GM12873 (cell line): ENCODE results near the gene KIF3B.

Experiments used
- TF ChIP-seq, protein P1 (sequence below): IDR thresholded peaks from 2 replicates; pipeline ENCODE4 v1.5.1; 2012; ENCODE audit warnings: low read depth, mild to moderate bottlenecking, moderate library complexity, low read length, control low read depth; ENCODE audit not compliant: insufficient read depth; ENCODE audit errors: missing control alignments

The KIF3B gene

DNA sequence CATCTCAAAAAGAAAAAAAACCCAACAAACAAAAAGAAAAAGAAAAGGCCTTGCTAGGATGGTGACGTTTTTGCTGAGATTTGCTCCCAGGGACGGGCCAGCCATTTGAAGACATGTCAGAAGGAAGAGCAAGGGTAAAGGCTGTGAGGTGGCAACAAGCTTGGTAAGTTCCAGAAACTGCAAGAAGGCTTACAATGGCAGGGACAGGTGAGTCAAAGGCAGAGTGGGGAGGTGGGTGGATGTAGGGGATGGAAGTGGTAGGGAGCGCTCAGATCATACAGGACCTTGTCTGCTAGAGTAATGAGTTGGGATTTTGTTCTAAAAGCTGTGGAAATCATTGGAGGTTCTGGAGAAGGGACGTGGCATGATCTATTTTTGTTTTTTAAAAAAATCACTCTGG, 4.3 kb downstream of the KIF3B start:
- TF ChIP-seq, protein P1, sequence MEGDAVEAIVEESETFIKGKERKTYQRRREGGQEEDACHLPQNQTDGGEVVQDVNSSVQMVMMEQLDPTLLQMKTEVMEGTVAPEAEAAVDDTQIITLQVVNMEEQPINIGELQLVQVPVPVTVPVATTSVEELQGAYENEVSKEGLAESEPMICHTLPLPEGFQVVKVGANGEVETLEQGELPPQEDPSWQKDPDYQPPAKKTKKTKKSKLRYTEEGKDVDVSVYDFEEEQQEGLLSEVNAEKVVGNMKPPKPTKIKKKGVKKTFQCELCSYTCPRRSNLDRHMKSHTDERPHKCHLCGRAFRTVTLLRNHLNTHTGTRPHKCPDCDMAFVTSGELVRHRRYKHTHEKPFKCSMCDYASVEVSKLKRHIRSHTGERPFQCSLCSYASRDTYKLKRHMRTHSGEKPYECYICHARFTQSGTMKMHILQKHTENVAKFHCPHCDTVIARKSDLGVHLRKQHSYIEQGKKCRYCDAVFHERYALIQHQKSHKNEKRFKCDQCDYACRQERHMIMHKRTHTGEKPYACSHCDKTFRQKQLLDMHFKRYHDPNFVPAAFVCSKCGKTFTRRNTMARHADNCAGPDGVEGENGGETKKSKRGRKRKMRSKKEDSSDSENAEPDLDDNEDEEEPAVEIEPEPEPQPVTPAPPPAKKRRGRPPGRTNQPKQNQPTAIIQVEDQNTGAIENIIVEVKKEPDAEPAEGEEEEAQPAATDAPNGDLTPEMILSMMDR: no peak

GRCh38 chr20:32282461-32282860, 5.0 kb downstream of the KIF3B start:
- TF ChIP-seq, protein P1: no peak

DNA sequence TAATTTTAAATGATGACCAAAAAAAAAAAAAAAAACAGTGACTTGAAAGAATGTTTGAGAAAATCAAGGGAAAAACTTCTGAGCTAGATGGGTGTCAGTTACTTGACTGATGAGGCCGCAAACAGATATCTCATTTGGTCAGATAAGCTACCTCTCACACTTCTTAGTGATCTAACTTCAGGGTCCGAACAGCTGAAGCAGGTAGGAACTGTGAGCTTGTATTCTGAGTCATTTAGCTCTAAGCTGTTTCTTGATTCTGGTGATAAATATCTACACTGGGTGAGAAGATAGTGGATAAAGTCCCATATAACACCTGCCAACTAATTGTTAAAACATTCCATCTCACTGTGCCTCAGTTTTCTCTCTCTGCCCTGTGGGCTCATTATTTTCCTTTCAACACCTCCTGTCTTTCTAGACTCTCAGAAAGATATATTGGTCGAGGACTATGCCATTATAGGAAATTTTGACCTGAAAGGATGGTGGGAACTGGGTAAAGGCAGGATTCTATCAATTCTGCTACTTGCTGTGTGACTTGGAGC, 7.7 kb downstream of the KIF3B start:
- TF ChIP-seq, protein P1: no peak

- TF ChIP-seq, protein P1: no peak
Measured at GRCh38 chr20:32285621-32286371, 8.3 kb downstream of the KIF3B start.

DNA sequence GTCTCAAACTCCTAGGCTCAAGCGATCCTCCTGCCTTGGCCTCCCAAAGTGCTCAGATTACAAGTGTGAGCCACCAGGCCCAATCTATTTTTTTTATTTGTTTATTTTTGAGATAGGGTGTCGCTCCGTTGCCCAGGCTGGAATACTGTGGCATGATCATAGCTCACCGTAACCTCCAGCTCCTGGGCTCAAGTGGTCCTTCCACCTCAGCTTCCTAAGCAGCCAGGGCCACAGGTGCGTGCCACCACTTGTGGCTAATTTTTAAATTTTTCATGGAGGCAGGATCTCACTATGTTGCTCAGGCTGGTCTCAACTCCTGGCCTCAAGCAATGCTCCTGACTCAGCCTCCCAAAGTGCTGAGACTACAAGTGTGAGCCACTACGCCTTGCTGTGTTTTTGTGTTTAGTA, 9.8 kb downstream of the KIF3B start:
- TF ChIP-seq, protein P1: no peak

GRCh38 chr20:32288225-32288849, 10.9 kb downstream of the KIF3B start:
- TF ChIP-seq, protein P1: no peak

DNA sequence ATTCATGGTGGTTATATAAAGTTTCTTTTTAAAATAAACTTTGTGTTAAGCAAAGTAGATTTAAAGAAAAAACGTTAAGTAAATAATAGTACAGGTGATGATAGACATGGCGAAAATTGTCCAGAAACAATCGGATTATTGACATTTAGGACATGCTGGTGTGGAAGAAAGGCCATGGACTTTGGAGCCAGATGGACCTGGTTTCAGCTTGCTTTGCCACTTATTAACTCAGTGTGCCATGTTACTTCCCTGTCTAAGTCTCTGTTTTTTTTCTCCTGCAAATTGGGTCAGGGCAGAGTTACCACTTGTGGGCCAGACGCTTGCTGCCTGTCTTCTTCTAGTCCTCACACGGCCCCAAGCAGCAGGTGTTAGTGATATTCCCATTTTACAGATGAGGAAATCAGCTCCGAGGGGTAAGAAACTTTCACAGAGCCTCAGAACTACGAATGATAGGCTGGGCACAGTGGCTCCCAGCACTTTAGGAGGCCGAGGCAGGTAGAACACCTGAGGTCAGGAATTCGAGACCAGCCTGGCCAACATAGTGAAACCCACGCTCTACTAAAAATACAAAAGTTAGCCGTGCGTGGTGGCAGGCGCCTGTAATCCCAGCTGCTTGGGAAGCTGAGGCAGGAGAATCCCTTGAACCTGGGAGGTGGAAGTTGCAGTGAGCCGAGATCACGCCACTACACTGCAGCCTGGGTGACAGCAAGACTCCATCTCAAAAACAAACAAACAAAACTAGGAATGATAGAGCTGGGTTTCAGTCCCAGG, 12.4 kb downstream of the KIF3B start:
- TF ChIP-seq, protein P1: no peak
